ENCODE results near the gene GABRB3.

Gene GABRB3

GRCh38 chr15:26614734-26615133 lies 158.1 kb downstream of the GABRB3 start:
- no peak overlapping the region for H3K27ac ChIP-seq
- TF ChIP-seq, protein P1, sequence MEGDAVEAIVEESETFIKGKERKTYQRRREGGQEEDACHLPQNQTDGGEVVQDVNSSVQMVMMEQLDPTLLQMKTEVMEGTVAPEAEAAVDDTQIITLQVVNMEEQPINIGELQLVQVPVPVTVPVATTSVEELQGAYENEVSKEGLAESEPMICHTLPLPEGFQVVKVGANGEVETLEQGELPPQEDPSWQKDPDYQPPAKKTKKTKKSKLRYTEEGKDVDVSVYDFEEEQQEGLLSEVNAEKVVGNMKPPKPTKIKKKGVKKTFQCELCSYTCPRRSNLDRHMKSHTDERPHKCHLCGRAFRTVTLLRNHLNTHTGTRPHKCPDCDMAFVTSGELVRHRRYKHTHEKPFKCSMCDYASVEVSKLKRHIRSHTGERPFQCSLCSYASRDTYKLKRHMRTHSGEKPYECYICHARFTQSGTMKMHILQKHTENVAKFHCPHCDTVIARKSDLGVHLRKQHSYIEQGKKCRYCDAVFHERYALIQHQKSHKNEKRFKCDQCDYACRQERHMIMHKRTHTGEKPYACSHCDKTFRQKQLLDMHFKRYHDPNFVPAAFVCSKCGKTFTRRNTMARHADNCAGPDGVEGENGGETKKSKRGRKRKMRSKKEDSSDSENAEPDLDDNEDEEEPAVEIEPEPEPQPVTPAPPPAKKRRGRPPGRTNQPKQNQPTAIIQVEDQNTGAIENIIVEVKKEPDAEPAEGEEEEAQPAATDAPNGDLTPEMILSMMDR (IDR thresholded peaks at IDR 0.05), result no peak
- DNase-seq (ENCODE audit: low spot score), result no peak
- H3K4me3 ChIP-seq, result no peak overlapping the region

- no peak for DNase-seq (ENCODE audit: low spot score)
- TF ChIP-seq, protein P1 (IDR thresholded peaks at IDR 0.05), result no peak
- Histone ChIP-seq H3K27ac (no peak overlapping the region), H3K4me3 (no peak overlapping the region)
These were observed 174.2 kb downstream of the GABRB3 start for GRCh38 chr15:26598704-26599103.

DNA sequence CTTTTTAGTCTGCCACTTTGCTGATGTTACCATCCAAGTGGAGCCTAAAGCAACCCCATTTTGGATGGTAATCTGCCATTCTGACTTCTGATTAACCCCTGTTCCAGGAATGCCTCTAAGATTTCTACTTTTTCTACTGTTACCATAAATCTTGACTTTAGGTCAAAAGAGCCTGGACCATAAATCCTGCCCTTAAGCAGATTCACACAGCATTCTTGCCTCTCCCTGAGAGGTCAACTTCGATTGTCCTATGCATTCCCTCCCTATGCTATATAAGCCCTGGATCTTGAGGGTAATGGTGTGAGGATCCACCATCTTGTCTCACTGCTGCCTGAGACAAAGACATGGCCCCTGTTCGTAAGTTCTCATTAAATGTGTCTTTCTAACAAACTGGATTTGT lies 177.3 kb downstream of the GABRB3 start:
- TF ChIP-seq, protein P1 (IDR thresholded peaks at IDR 0.05), result no peak
- no peak overlapping the region for H3K4me3 ChIP-seq
- no peak overlapping the region for H3K27ac ChIP-seq
- no peak for DNase-seq (ENCODE audit: low spot score)

DNA sequence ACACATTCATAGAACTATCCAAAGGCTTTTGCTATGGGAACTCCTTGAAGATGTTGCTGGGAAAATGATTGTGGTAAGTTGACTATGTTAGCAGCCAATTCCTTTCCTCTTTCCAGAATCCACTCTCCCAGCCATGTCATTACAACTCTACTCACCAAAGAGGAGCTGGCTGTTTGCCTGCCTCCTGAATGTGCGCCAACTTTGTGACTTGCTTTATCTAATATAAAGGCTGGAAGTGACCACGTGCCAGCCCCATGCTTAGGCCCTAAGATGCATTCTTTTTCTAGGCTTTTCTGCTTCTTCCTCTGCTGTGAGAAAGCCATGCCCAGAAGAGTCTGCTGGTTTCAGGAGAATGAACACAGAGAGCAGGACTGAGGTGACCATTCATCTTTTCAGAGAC lies 182.2 kb downstream of the GABRB3 start:
- H3K4me3 ChIP-seq, result no peak overlapping the region
- no peak overlapping the region for H3K27ac ChIP-seq
- TF ChIP-seq, protein P1 (IDR thresholded peaks at IDR 0.05), result no peak
- DNase-seq (ENCODE audit: low spot score), result no peak

DNA sequence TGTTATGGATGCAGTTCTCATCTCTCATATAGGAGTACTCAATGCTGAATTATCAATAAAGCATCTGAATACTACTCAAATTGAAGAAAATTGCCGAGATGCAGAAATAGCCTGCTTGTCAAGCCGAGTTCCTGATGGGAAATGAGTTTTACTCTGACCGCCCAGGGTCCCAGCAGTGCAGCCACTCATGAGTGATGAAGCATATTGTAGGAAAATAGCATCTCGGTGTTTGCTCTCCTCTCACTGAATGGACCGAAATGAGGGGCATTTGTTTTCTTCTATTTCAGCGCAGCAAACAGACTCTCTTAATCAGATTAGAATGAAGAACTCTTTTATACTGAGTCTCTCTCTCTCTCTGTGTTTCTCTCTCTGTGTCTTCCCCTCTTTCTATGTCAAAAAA lies 190.0 kb downstream of the GABRB3 start:
- no peak overlapping the region for H3K27ac ChIP-seq
- no peak for DNase-seq (ENCODE audit: low spot score)

GRCh38 chr15:26580943-26581342 lies 191.9 kb downstream of the GABRB3 start:
- no peak overlapping the region for H3K27ac ChIP-seq
- no peak for DNase-seq (ENCODE audit: low spot score)
- TF ChIP-seq, protein P1 (IDR thresholded peaks at IDR 0.05), result no peak
- no peak overlapping the region for H3K4me3 ChIP-seq

More for the DNA sequence above, 190.0 kb downstream of the GABRB3 start:
- no peak overlapping the region for H3K4me3 ChIP-seq
- TF ChIP-seq, protein P1 (IDR thresholded peaks at IDR 0.05), result no peak

DNA sequence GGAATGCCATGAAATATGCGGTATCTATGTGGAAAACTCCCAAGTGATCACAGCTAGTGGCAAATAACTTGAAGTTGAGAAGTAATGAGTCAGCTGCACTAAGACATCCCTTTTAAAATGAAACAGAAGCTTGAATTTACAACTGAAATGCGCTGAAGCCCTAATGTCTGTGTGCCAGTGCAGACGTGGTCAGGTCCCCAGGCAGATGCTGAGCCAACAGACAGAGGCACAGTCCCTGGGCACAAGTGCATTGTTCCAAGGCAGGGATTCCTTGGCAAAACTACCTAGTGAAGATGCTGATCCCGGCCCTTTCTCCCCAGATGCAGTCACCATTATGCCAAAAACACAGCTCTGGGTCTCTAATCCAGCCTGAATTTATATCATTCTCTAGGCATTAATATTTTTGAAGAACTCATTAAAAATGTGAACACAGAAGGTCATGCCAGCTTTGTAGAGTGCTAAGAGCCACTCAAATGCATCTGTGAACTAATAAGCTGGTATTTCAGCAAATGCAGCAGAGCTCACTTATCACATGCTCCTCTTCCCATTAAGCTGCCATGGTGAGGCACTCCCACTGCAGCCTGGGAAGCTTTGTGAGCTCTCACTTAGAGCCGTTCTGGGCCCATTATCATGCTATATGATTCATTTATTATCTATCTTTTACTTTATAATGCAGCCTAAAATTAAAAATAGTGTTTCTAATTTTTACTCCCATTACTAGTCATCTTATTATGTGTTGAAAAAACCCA lies 200.1 kb downstream of the GABRB3 start:
- no peak overlapping the region for H3K4me3 ChIP-seq
- DNase-seq (ENCODE audit: low spot score), result no peak
- H3K27ac ChIP-seq, result no peak overlapping the region
- TF ChIP-seq, protein P1 (IDR thresholded peaks at IDR 0.05), result no peak

Data from coronary artery (tissue), 2 donors.